ENCODE results near the gene COL4A5.

COL4A5 gene

GRCh38 chrX:108640817-108641216, 201.2 kb downstream of the COL4A5 start:
- DNase-seq (ENCODE audit: low read depth in 2 of 3, low spot score in 1 of 3), result no peak

GRCh38 chrX:108641589-108642272, 202.1 kb downstream of the COL4A5 start:
- no peak for DNase-seq (ENCODE audit: low read depth in 2 of 3, low spot score in 1 of 3)

GRCh38 chrX:108642273-108642628, 202.6 kb downstream of the COL4A5 start:
- no peak for DNase-seq (ENCODE audit: low read depth in 2 of 3, low spot score in 1 of 3)

GRCh38 chrX:108664701-108665100, 225.1 kb downstream of the COL4A5 start:
- no peak for DNase-seq (ENCODE audit: low read depth in 2 of 3, low spot score in 1 of 3)

DNA sequence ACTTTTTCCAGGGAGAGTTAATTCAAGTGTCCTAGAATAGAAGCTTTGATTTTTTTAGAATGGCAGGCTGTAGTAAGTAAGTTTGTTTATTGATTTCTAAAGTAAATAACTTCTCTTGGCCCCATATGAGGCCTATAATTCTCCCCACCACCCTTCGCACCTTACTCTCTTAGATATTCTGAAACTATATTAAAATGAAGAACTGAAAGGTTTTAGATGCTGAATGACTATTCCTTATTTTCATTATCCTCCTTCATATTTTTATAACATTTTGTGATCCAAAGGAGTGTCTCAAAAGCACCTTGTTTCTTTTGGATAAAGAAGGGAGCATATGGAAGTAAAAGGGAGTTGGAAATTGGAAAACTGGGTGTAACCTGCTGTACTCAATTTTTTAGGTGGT, 226.5 kb downstream of the COL4A5 start:
- no peak for DNase-seq (ENCODE audit: low read depth in 2 of 3, low spot score in 1 of 3)

DNA sequence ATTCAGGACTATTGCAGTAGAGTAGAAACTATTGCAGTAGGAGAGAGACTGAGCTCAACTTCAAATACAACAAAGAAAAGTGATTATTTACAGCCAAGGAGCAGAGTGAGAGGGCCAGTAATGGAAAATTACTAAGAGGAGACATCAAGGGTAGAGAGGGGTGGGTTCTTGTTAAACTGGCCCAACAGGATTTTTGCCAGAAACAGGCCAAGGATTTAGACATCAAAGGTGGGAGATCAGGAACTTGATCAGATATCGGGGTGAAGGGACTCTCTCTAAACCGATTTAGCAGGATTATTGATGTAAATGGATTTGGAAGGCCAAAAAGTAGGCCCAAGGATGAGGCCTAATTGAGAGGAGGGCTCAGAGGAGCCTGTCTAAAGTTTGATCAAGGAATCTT, 231.9 kb downstream of the COL4A5 start:
- DNase-seq (ENCODE audit: low read depth in 2 of 3, low spot score in 1 of 3), result no peak

DNA sequence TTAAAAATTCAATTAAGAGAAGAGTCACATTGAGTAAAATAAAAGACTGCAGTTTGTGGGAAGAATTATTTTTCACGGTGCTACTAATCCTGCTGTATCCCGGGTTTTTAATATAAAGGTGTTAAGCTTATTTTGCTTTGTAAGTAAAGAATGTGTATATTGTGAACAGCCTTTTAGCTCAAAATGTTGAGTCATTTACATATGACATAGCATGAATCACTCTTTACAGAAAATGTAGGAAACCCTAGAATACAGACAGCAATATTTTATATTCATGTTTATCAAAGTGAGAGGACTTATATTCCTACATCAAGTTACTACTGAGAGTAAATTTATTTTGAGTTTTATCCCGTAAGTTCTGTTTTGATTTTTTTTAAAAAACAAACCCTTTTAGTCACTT, 257.1 kb downstream of the COL4A5 start:
- no peak for DNase-seq (ENCODE audit: low read depth in 2 of 3, low spot score in 1 of 3)

DNA sequence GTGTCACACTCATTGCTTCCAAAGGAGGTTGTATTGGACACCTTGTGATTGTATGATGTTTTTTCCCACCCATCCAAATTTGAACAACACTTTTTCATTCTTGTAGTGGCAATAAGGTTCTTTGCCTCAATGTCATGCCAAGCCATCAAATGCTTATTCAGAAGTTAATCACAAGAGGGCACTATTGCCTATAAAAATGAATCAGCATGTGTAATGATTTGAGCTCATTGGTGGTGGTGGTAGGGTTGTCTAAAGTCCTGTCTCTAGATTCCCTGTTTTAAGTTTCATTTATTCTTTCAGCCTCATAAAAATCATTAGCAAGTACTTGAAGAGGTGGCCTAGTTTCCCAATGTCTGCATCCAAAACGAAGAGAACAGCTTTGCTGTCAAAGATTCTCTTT, 259.7 kb downstream of the COL4A5 start:
- DNase-seq (ENCODE audit: low read depth in 2 of 3, low spot score in 1 of 3), result no peak

DNA sequence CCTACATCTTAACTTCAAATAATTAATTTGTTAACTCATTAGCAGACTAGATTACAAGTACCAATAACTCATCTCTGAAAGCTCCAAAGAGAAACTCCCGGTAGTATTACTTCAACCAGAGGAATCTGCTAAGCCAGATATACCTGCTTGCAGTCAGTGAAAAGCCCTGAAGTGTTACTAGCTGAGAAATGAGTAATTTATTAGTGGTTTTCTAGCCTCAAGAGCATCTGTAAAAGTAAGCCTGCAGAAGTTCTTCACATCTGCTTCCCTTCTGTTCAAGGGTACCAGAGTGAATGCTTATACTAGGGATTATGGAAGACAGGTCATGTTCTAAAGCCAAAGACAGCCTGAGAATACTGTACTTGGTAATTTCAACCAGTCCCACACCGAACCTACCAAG, 262.0 kb downstream of the COL4A5 start:
- no peak for DNase-seq (ENCODE audit: low read depth in 2 of 3, low spot score in 1 of 3)

GRCh38 chrX:108702530-108702929, 262.9 kb downstream of the COL4A5 start:
- DNase-seq (ENCODE audit: low read depth in 2 of 3, low spot score in 1 of 3), result no peak

- DNase-seq (ENCODE audit: low read depth in 2 of 3, low spot score in 1 of 3), result no peak
These were observed 265.2 kb downstream of the COL4A5 start for GRCh38 chrX:108704839-108705238.

DNA sequence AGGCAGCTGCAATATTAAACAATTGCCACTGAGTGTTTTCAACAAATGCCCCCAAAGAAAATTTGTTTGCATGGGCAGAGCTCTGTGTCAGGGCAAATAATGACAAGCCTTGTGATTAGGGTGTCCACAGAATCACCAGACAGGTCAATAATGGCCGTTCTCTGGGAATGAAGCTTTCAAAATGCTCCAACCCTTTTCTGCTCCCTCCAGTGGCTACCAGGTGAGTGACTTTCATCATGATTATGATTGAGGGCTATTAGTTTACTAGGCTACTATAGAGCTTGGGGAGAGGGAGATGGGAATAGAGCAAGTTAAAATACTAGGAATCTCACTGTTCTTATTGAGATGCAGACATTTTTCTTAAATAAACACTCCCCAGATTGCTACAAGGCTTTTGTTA, 273.2 kb downstream of the COL4A5 start:
- no peak for DNase-seq (ENCODE audit: low read depth in 2 of 3, low spot score in 1 of 3)

- DNase-seq (ENCODE audit: low read depth in 2 of 3, low spot score in 1 of 3), result no peak
These were observed 282.9 kb downstream of the COL4A5 start for GRCh38 chrX:108722561-108722960.

DNA sequence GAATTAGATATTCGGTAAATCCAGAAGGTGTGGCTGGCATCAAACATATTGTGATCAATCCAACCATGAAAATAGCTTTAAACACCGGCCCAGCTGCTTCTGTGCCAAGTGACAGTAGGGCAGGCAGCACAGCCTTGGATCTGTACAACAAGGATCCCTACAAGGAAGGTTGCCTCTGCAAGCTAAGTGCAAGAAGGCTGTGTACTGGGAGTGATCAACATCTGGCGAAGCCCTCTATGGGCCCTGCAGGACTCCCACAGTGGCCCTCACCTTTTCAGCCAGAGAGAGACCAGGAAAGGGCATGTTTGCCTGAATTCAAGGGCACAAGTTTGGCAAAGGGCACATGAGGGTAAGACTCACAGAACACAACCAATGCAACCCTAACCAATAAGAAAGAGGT, 287.1 kb downstream of the COL4A5 start:
- no peak for DNase-seq (ENCODE audit: low read depth in 2 of 3, low spot score in 1 of 3)

- no peak for DNase-seq (ENCODE audit: low read depth in 2 of 3, low spot score in 1 of 3)
These were observed 291.5 kb downstream of the COL4A5 start for GRCh38 chrX:108731153-108731552.

- DNase-seq (ENCODE audit: low read depth in 2 of 3, low spot score in 1 of 3), result no peak
These were observed 293.1 kb downstream of the COL4A5 start for GRCh38 chrX:108732630-108733321.

- no peak for DNase-seq (ENCODE audit: low read depth in 2 of 3, low spot score in 1 of 3)
These were observed 294.8 kb downstream of the COL4A5 start for GRCh38 chrX:108734426-108734825.

GRCh38 chrX:108735091-108735678, 295.5 kb downstream of the COL4A5 start:
- no peak for DNase-seq (ENCODE audit: low read depth in 2 of 3, low spot score in 1 of 3)

DNA sequence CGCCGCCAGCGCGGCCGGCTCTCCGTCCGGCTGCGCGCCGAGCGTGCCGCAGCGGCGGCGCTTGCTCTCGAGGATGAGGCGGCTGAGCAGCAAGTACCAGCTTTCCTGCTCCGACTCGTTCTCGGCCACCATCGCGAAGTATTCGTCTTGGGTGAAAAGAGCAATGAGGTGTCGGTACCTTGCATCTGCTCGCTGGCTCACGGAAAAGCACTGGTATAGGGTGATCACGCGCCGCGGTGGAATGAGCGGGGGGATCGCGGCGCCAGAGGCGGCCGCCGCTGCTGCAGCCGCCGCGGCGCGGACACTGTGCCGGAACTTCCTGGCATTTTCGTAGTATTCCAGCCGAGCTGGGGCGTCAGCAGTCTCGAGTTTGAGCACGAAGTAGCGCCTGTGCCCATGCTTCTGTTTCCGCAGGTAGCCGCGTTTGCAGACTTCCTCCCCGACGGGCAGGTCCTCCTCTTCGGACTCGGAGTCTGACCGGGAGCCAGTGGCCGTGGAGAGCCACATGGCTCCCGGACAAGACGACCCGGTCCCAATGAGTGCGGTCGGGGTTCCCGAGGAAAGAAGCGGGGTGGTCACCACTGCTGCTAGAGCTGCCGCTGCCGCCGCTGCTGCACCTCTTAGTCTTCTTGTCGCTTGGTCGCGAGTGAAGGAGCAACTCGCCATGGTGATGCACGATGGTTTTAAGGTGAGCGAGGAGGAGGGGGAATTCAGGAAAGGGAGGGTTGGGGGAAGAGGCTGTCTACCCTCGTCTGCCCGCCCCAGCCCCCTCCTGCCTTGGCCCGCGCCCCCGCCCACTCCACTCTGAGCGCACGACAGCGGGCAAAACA, 296.3 kb downstream of the COL4A5 start:
- no peak for DNase-seq (ENCODE audit: low read depth in 2 of 3, low spot score in 1 of 3)

DNA sequence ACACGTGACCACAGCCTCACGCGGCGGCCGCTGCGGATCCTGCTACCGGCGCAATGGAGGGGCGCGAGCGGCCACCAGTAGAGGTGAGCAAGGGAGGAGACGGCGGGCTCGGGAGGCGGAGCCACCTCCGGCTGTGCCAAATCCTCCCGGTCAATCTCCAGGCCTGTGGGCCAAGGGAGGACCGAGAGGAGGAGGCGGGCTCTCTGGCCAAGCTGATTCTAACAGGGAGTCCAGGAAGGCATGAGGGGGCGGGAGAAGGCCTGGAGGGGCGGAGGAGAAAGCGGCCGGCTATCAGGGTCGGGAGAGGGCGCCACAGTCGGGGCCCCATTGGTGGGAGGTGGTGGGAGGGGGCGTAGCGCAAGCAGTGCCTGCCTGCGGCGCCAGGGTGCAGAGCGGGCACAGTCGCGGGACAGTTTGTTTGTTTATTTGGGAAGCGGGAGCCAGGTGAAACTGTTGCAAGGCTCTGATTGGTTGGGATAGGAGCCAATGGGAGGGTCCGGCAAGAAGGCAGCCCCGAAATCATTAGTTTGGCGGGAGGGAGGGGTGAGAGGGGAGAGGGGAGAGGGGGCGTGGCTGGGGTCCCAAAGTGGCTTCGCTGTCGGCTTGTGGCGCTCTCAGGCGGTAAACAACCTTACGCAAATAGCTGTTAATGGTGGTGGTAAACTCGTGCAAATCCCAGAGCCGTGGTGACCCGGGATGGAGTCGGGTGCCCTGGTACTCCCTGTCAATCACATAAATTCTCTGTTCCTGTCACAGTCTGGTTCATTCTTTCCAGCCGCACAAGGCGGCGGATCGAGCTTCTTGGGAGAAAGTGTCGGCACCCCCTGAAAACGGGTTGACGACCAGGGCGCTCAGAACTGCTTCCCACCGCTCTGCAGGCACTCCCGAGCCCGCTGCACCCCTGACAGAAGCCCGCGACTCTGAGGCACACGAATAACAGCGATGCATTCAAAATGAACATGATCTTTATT, 297.2 kb downstream of the COL4A5 start, which contains the start of gene IRS4:
Gene IRS4, minus strand, starts transcription at position 55 of the 971 bp plus-strand sequence.
- DNase-seq (ENCODE audit: low read depth in 2 of 3, low spot score in 1 of 3), result no peak

GRCh38 chrX:108737754-108738153, 298.1 kb downstream of the COL4A5 start:
- no peak for DNase-seq (ENCODE audit: low read depth in 2 of 3, low spot score in 1 of 3)
